ENCODE measurements around the gene CCDC141. TPM values are rescaled to one million over a fixed set of nuclear protein-coding genes. Genes with fewer than 3 reads are reported as not detected.

The CCDC141 gene
- polyA plus RNA-seq, 3 donors from 2014 or later, result 0.69 to 1.5 TPM; not detected in 1

GRCh38 chr2:178855151-178855550 lies 194.8 kb downstream of the CCDC141 start:
- Mint-ChIP-seq H3K4me3 (no peak overlapping the region), H3K27ac (no peak overlapping the region), H3K4me1 (no peaks in the 10 kb centered on the region), H3K9me3 (no peaks in the 10 kb centered on the region), H3K36me3 (no peaks in the 10 kb centered on the region), H3K27me3 (ENCODE audit: low read depth in 3 of 3) (peaks cover 0 to 3% (median 0%) of the 10 kb centered on the region in 3 donors)
- DNase-seq, result no peak

GRCh38 chr2:178848335-178848734 lies 201.6 kb downstream of the CCDC141 start:
- no peak for DNase-seq
- H3K27ac Mint-ChIP-seq, result no peak overlapping the region
- H3K9me3 Mint-ChIP-seq, result peaks cover 0 to 2% (median 0%) of the 10 kb centered on the region in 6 donors
- H3K4me1 Mint-ChIP-seq, result no peaks in the 10 kb centered on the region
- H3K36me3 Mint-ChIP-seq, result peaks cover 0 to 8% (median 7%) of the 10 kb centered on the region in 3 donors
- no peak overlapping the region for H3K4me3 Mint-ChIP-seq
- no peaks in the 10 kb centered on the region for H3K27me3 Mint-ChIP-seq (ENCODE audit: low read depth in 3 of 3)

GRCh38 chr2:178846458-178846802 lies 203.5 kb downstream of the CCDC141 start:
- DNase-seq, result no peak
- Mint-ChIP-seq H3K36me3 (peaks cover 0 to 8% (median 7%) of the 10 kb centered on the region in 3 donors), H3K9me3 (peaks cover 0 to 2% (median 0%) of the 10 kb centered on the region in 6 donors), H3K27ac (no peak overlapping the region), H3K4me3 (no peak overlapping the region), H3K27me3 (ENCODE audit: low read depth in 3 of 3) (peaks cover 0 to 3% (median 0%) of the 10 kb centered on the region in 3 donors), H3K4me1 (no peaks in the 10 kb centered on the region)

GRCh38 chr2:178845566-178846457 lies 204.1 kb downstream of the CCDC141 start:
- peaks cover 0 to 2% (median 0%) of the 10 kb centered on the region in 6 donors for H3K9me3 Mint-ChIP-seq
- no peak overlapping the region for H3K4me3 Mint-ChIP-seq
- DNase-seq, result no peak
- H3K27ac Mint-ChIP-seq, result no peak overlapping the region
- peaks cover 0 to 8% (median 7%) of the 10 kb centered on the region in 3 donors for H3K36me3 Mint-ChIP-seq
- no peaks in the 10 kb centered on the region for H3K4me1 Mint-ChIP-seq
- peaks cover 0 to 3% (median 0%) of the 10 kb centered on the region in 3 donors for H3K27me3 Mint-ChIP-seq (ENCODE audit: low read depth in 3 of 3)

- Mint-ChIP-seq H3K27me3 (ENCODE audit: low read depth in 3 of 3) (peaks cover 0 to 3% (median 0%) of the 10 kb centered on the region in 3 donors), H3K4me3 (no peak overlapping the region), H3K27ac (no peak overlapping the region), H3K4me1 (no peaks in the 10 kb centered on the region), H3K36me3 (peaks cover 0 to 8% (median 7%) of the 10 kb centered on the region in 3 donors), H3K9me3 (peaks cover 0 to 2% (median 0%) of the 10 kb centered on the region in 6 donors)
- no peak for DNase-seq
Measured at GRCh38 chr2:178844701-178845100, 205.2 kb downstream of the CCDC141 start.

- Mint-ChIP-seq H3K27me3 (ENCODE audit: low read depth in 3 of 3) (peaks cover 0 to 3% (median 0%) of the 10 kb centered on the region in 3 donors), H3K4me1 (no peaks in the 10 kb centered on the region), H3K36me3 (peaks cover 0 to 8% (median 7%) of the 10 kb centered on the region in 3 donors), H3K9me3 (peaks cover 0 to 2% (median 0%) of the 10 kb centered on the region in 6 donors), H3K27ac (no peak overlapping the region), H3K4me3 (no peak overlapping the region)
- no peak for DNase-seq
Measured at GRCh38 chr2:178844269-178844668, 205.7 kb downstream of the CCDC141 start.

GRCh38 chr2:178843697-178844096 lies 206.2 kb downstream of the CCDC141 start:
- H3K9me3 Mint-ChIP-seq, result peaks cover 0 to 2% (median 0%) of the 10 kb centered on the region in 6 donors
- H3K4me3 Mint-ChIP-seq, result no peak overlapping the region
- peaks cover 0 to 3% (median 2%) of the 10 kb centered on the region in 3 donors for H3K27me3 Mint-ChIP-seq (ENCODE audit: low read depth in 3 of 3)
- DNase-seq, result no peak
- no peak overlapping the region for H3K27ac Mint-ChIP-seq
- H3K36me3 Mint-ChIP-seq, result peaks cover 0 to 8% (median 7%) of the 10 kb centered on the region in 3 donors
- no peaks in the 10 kb centered on the region for H3K4me1 Mint-ChIP-seq

- Mint-ChIP-seq H3K4me3 (no peak overlapping the region), H3K27ac (no peak overlapping the region)
Measured at GRCh38 chr2:178836807-178837206, 213.1 kb downstream of the CCDC141 start.

GRCh38 chr2:178834086-178834485 lies 215.9 kb downstream of the CCDC141 start:
- DNase-seq, result no peak
- H3K4me1 Mint-ChIP-seq, result no peaks in the 10 kb centered on the region
- H3K9me3 Mint-ChIP-seq, result no peaks in the 10 kb centered on the region
- no peak overlapping the region for H3K27ac Mint-ChIP-seq
- H3K4me3 Mint-ChIP-seq, result no peak overlapping the region
- H3K36me3 Mint-ChIP-seq, result peaks cover 0 to 3% (median 0%) of the 10 kb centered on the region in 3 donors
- H3K27me3 Mint-ChIP-seq (ENCODE audit: low read depth in 3 of 3), result peaks cover 0 to 6% (median 2%) of the 10 kb centered on the region in 3 donors

More at GRCh38 chr2:178836807-178837206, 213.1 kb downstream of the CCDC141 start:
- Mint-ChIP-seq H3K4me1 (no peaks in the 10 kb centered on the region), H3K9me3 (no peaks in the 10 kb centered on the region), H3K27me3 (ENCODE audit: low read depth in 3 of 3) (peaks cover 0 to 2% (median 2%) of the 10 kb centered on the region in 3 donors), H3K36me3 (peaks cover 0 to 3% (median 0%) of the 10 kb centered on the region in 3 donors)
- no peak for DNase-seq

GRCh38 chr2:178833382-178833781 lies 216.6 kb downstream of the CCDC141 start:
- Mint-ChIP-seq H3K9me3 (no peaks in the 10 kb centered on the region), H3K4me3 (no peak overlapping the region), H3K36me3 (peaks cover 0 to 3% (median 0%) of the 10 kb centered on the region in 3 donors), H3K27ac (no peak overlapping the region), H3K27me3 (ENCODE audit: low read depth in 3 of 3) (peaks cover 0 to 5% (median 0%) of the 10 kb centered on the region in 3 donors), H3K4me1 (no peaks in the 10 kb centered on the region)
- no peak for DNase-seq

- Mint-ChIP-seq H3K4me3 (no peak overlapping the region), H3K27me3 (ENCODE audit: low read depth in 3 of 3) (peaks cover 0 to 7% (median 0%) of the 10 kb centered on the region in 3 donors), H3K36me3 (no peaks in the 10 kb centered on the region), H3K9me3 (peaks cover 0 to 3% (median 0%) of the 10 kb centered on the region in 6 donors), H3K4me1 (no peaks in the 10 kb centered on the region), H3K27ac (no peak overlapping the region)
- no peak for DNase-seq
Measured at GRCh38 chr2:178830451-178830850, 219.5 kb downstream of the CCDC141 start.

- no peaks in the 10 kb centered on the region for H3K36me3 Mint-ChIP-seq
Measured at GRCh38 chr2:178829981-178830380, 220.0 kb downstream of the CCDC141 start.

GRCh38 chr2:178829299-178829960 lies 220.5 kb downstream of the CCDC141 start:
- no peak for DNase-seq
- H3K27ac Mint-ChIP-seq, result no peak overlapping the region
- H3K36me3 Mint-ChIP-seq, result no peaks in the 10 kb centered on the region
- peaks cover 0 to 3% (median 0%) of the 10 kb centered on the region in 6 donors for H3K9me3 Mint-ChIP-seq
- no peak overlapping the region for H3K4me3 Mint-ChIP-seq
- H3K27me3 Mint-ChIP-seq (ENCODE audit: low read depth in 3 of 3), result peaks cover 0 to 7% (median 0%) of the 10 kb centered on the region in 3 donors
- no peaks in the 10 kb centered on the region for H3K4me1 Mint-ChIP-seq

More at GRCh38 chr2:178829981-178830380, 220.0 kb downstream of the CCDC141 start:
- no peak overlapping the region for H3K4me3 Mint-ChIP-seq
- DNase-seq, result no peak
- H3K27ac Mint-ChIP-seq, result no peak overlapping the region
- H3K9me3 Mint-ChIP-seq, result peaks cover 0 to 3% (median 0%) of the 10 kb centered on the region in 6 donors
- no peaks in the 10 kb centered on the region for H3K4me1 Mint-ChIP-seq
- peaks cover 0 to 7% (median 0%) of the 10 kb centered on the region in 3 donors for H3K27me3 Mint-ChIP-seq (ENCODE audit: low read depth in 3 of 3)

GRCh38 chr2:178828486-178828881 lies 221.5 kb downstream of the CCDC141 start:
- H3K27ac Mint-ChIP-seq, result no peak overlapping the region
- no peak for DNase-seq
- H3K4me3 Mint-ChIP-seq, result no peak overlapping the region
- H3K9me3 Mint-ChIP-seq, result peaks cover 0 to 3% (median 0%) of the 10 kb centered on the region in 6 donors
- peaks cover 0 to 7% (median 0%) of the 10 kb centered on the region in 3 donors for H3K27me3 Mint-ChIP-seq (ENCODE audit: low read depth in 3 of 3)
- no peaks in the 10 kb centered on the region for H3K36me3 Mint-ChIP-seq
- no peaks in the 10 kb centered on the region for H3K4me1 Mint-ChIP-seq
